Mammary epithelial cell (primary cell): ENCODE results near the gene GXYLT2.

Experiments used
- CTCF ChIP-seq, 2 donors: IDR thresholded peaks in 1 of 2; conservative IDR thresholded peaks in 1 of 2; 2 replicates each; pipeline ENCODE4 v1.5.1; 2011 to 2012; ENCODE audit warnings: inconsistent platforms in 2 of 2, low read length in 2 of 2, mild to moderate bottlenecking in 2 of 2, control low read depth in 1 of 2, low read depth in 1 of 2; ENCODE audit not compliant: insufficient read depth in 1 of 2; ENCODE audit errors: extremely low read depth in 1 of 2
- EZH2 ChIP-seq: IDR thresholded peaks from 2 replicates; pipeline ENCODE4 v1.6.1; 2012; ENCODE audit warnings: low read length, inconsistent platforms, borderline replicate concordance

- TF ChIP-seq CTCF (conservative IDR thresholded peaks at IDR 0.05 in 1 of 2, IDR thresholded peaks at IDR 0.05 in 1 of 2; ENCODE audit: extremely low read depth in 1 of 2, insufficient read depth in 1 of 2, low read depth in 1 of 2, low read length in 2 of 2) (no peak), EZH2 (no peak)
Observed at GRCh38 chr3:72887343-72887704, 522 bp upstream of the GXYLT2 start.
